GM21390 (cell line): ENCODE data around the gene NSUN4.
"Not testable (repeated sequence)": the region's sequence is repeated elsewhere in the genome, so short reads cannot be mapped to it uniquely, and the experiment has no call there.

Experiments used
- ATAC-seq: cut with Tn5 transposase; IDR thresholded peaks from one replicate; pipeline ENCODE4 v1.9.1; 2021; ENCODE audit not compliant: unreplicated experiment

The NSUN4 gene

GRCh38 chr1:46325285-46326076 lies 15.1 kb upstream of the NSUN4 start:
- ATAC-seq: peak; percentile 56

DNA sequence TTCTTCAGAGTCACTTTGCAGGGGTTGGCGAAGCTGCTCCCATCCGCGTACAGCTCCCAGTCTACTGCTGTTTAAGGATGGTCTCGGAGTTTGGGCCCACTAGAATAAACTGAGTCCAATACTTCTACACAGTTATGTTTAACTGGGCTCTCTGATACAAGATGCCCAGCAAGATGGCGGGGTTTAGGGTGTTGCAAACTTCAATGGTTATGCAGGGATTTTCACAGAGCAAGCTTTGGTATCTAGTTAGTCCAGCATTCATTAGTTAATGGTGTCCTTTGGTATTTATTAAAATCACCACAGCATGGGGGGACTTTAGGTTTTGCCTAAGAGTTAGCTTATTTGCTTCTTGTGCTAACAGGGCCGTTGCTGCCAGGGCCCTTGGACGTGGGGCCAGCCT lies 12.4 kb upstream of the NSUN4 start:
- ATAC-seq: not testable (repeated sequence)

- ATAC-seq: not testable (repeated sequence)
Observed at GRCh38 chr1:46329807-46330206, 10.8 kb upstream of the NSUN4 start.

- not testable (repeated sequence) for ATAC-seq
Observed at GRCh38 chr1:46330381-46330780, 10.2 kb upstream of the NSUN4 start.

DNA sequence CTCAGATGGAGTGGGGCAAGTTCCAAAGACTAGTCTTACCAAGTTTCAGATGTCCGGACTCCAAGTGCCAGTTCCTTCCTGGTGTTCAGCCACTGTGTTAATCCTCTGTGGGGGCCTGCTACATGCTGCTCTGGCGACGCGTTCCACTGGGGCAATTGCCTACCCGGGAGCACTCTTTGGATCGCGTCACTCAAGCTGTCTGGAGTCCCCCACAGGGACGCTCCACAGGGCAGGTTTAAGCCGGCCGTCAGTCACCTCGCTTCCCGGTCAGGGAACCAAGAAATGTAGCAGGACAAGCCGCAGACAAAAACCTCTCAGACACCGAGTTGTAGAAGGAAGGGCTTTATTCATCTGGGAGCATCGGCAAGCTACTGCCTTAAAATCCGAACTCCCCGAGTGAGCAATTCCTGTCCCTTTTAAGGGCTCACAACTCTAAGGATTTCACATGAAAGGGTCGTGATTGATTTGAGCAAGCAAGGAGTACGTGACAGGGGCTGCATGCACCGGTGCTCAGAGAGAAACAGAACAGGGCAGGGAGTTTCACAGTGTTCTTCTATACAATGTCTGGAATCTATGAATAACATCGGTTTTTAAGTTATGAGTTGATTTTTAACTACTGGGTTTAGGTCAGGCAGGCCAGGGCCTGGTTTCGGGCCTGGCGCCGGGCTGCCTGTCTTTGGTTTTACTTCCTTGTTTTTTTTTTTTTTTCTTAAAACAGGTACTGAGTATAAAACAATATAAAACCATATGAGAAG lies 8.6 kb upstream of the NSUN4 start:
- ATAC-seq: not testable (repeated sequence)

GRCh38 chr1:46333300-46334029 lies 7.1 kb upstream of the NSUN4 start:
- peak; percentile 49 for ATAC-seq

GRCh38 chr1:46334030-46334384 lies 6.6 kb upstream of the NSUN4 start:
- ATAC-seq: no peak

GRCh38 chr1:46335081-46335480 lies 5.5 kb upstream of the NSUN4 start:
- no peak for ATAC-seq

GRCh38 chr1:46337409-46337808 lies 3.2 kb upstream of the NSUN4 start:
- ATAC-seq: not testable (repeated sequence)

DNA sequence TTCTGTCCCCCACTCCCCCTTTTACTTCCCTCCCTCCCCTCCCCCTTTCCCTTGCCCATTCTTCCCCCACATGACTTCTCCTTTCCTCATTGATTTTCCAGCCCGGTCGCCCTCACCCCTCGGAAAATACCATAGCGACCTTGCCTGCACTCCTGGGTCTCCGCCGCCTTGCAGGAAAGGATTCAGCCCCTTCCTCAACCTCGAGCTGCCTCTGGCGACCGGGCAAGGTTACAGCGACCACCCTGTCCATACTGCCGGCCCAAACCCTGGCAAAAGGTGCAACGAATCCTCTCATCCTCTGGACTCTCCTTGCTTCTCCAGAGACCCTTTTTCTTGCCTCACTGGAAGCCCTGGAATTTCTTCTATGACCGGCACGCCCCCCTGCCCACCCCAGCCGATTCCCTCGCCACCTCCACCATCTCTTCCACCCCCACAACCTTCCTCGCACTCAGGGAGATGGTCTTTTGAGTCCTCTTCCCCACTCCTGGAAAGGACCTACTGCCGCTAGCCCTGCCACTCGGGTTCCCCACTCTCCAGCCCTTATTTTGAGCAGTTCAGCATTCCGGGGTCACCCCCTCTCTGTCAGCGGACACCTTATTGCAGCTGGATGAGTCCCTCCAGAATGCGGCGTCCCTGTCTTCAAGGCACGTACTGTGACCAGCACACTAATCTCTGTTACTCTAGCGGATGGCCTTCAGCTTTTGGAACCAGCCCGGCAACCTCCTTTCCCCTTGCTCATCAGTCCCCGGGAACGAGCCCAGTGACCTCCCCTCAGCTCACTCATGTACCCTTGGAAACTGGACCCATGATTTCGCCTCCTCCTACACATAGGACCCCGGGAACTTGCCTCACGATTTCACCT lies 846 bp downstream of the NSUN4 start:
- ATAC-seq: no peak

GRCh38 chr1:46342084-46342656 lies 1.6 kb downstream of the NSUN4 start:
- ATAC-seq: peak; percentile 34

DNA sequence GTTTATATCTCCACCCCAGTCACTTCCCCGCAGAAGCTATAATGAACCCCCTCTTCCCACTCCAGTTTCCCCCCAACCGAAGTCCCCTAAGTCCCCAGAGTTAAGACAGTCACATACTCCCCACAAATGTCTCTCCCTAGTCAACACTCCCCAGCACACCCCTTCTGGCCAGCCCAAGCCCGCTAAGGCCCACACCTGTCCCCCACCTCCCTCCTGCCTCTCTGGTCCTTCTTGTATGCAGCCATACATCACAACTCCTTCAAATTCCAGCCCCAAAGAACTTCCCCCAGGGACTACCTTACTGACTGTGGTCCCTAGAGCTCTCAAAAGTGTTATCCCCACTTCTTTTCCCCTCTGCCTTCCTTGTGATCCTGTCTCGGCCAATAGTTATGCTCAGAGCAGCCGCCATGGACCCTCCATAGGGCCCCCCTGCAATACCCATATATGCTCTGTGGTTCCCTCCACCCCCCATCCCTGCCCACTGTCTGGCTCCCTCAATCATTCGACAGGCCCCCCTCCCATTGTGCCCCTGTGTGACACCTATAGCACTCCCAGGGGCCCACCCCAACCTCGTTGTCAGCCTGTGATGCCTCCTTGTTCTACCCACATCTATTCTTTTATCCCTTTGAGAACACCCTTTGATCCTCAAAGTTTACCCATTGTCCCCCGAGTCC lies 2.2 kb downstream of the NSUN4 start:
- ATAC-seq: no peak

- ATAC-seq: no peak
Observed at GRCh38 chr1:46343351-46343695, 2.7 kb downstream of the NSUN4 start.

GRCh38 chr1:46343705-46344104 lies 3.1 kb downstream of the NSUN4 start:
- ATAC-seq: no peak

- no peak for ATAC-seq
Observed at GRCh38 chr1:46344481-46344880, 3.9 kb downstream of the NSUN4 start.

DNA sequence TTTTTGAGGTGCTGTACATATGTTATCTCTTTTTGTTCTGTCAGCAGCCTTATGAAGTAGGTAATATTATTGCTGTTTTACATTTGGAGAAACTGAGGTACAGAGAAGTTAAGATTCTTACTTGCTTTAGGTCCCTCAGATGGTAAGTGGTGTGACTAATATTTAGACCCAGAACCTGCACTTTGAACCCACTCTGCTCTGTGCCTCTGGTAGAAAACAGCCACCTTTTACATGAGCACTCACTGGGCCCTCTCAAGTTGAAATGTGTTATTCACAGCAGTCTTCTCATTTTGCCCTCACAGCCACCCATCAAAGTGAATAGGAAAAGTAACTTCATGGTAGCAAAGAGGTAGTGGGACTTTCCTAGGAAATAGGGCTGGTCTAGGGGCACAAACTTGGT lies 4.7 kb downstream of the NSUN4 start:
- no peak for ATAC-seq

DNA sequence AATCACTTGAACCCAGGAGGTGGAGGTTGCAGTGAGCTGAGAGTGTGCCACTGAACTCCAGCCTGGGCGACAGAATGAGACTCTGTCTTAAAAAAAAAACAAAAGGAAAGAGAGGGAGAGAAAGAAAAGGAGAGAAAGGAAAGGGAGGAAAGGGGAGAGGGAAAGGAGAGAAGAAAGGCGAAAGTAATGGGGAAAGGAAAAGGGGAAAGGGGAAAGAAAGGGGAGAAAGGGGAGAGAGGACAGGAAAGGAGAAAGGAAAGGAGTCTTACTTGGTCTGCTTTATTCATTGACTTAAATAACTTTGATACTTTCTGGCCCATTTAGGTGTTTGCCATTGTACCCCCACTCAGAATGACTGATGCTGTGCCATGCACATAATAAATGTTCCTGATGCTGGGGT lies 11.8 kb downstream of the NSUN4 start:
- no peak for ATAC-seq

DNA sequence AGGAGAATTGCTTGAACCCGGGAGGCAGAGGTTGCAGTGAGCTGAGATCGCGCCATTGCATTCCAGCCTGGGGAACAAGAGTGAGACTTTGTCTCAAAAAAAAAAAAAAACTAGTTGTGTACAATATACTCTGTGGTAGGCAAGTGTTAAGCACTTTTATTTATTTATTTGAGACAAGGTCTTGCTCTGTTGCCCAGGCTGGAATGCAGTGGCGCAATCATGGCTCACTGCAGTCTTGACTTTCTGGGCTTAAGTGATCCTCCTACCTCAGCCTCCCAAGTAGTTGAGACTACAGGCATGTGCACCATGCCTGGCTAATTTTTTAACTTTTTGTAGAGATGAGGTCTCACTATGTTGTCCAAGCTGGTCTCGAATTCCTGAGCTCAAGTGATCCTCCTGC lies 15.3 kb downstream of the NSUN4 start:
- ATAC-seq: not testable (repeated sequence)

- ATAC-seq: no peak
Observed at GRCh38 chr1:46362158-46362557, 21.6 kb downstream of the NSUN4 start.

GRCh38 chr1:46363121-46363520 lies 22.5 kb downstream of the NSUN4 start:
- ATAC-seq: no peak
